Stimulated activated naive CD8-positive, alpha-beta T cell treated with anti-CD3 and anti-CD28 coated beads, Interleukin-15, Interleukin-2, amounts not matched to agents 100 U/mL and 50 U/mL, for 24 hours (primary cell): ENCODE data around the gene FNDC3B.
"Not testable (repeated sequence)": the region's sequence is repeated elsewhere in the genome, so short reads cannot be mapped to it uniquely, and the experiment has no call there.

ENCODE experiments used
- ATAC-seq: fragments of 150-1000 bp; cut with Tn5 transposase; one replicate; pipeline ENCODE4 v1.10.0; 2021
- DNase-seq: peaks from one replicate; pipeline ENCODE4 v3.0.0; 2021

Gene FNDC3B

GRCh38 chr3:172031996-172032395 lies 7.4 kb upstream of the FNDC3B start:
- no peak for ATAC-seq
- no peak for DNase-seq

- DNase-seq (no peak), ATAC-seq (no peak)
Measured at GRCh38 chr3:172033396-172033795, 6.0 kb upstream of the FNDC3B start.

GRCh38 chr3:172034786-172035685 lies 4.3 kb upstream of the FNDC3B start:
- DNase-seq (no peak), ATAC-seq (no peak)

- DNase-seq (no peak), ATAC-seq (no peak)
Measured at GRCh38 chr3:172036541-172037215, 2.7 kb upstream of the FNDC3B start.

- DNase-seq (no peak), ATAC-seq (no peak)
Measured at GRCh38 chr3:172038798-172039435, 461 bp upstream of the FNDC3B start.

GRCh38 chr3:172040078-172040980 lies 951 bp downstream of the FNDC3B start:
- DNase-seq (peak; percentile 55), ATAC-seq (peak; percentile 30)

- DNase-seq (no peak), ATAC-seq (no peak)
Measured at GRCh38 chr3:172040981-172041963, 1.9 kb downstream of the FNDC3B start.

GRCh38 chr3:172042136-172042662 lies 2.8 kb downstream of the FNDC3B start:
- ATAC-seq (no peak), DNase-seq (no peak)

GRCh38 chr3:172042663-172043179 lies 3.3 kb downstream of the FNDC3B start:
- not testable (repeated sequence) for DNase-seq, ATAC-seq

GRCh38 chr3:172043233-172043632 lies 3.9 kb downstream of the FNDC3B start:
- DNase-seq (no peak), ATAC-seq (no peak)

- DNase-seq: no peak
- ATAC-seq: no peak
Measured at GRCh38 chr3:172043766-172044165, 4.4 kb downstream of the FNDC3B start.

GRCh38 chr3:172044833-172045585 lies 5.6 kb downstream of the FNDC3B start:
- no peak for DNase-seq

GRCh38 chr3:172046268-172046915 lies 7.0 kb downstream of the FNDC3B start:
- DNase-seq: no peak
- peak; percentile 48 for ATAC-seq

More at GRCh38 chr3:172044833-172045585, 5.6 kb downstream of the FNDC3B start:
- ATAC-seq: no peak

GRCh38 chr3:172047567-172048115 lies 8.3 kb downstream of the FNDC3B start:
- ATAC-seq (no peak), DNase-seq (no peak)

GRCh38 chr3:172048599-172048998 lies 9.2 kb downstream of the FNDC3B start:
- DNase-seq (no peak), ATAC-seq (no peak)

GRCh38 chr3:172051310-172051956 lies 12.1 kb downstream of the FNDC3B start:
- ATAC-seq: no peak

GRCh38 chr3:172051957-172052354 lies 12.6 kb downstream of the FNDC3B start:
- ATAC-seq: no peak
- no peak for DNase-seq

More at GRCh38 chr3:172051310-172051956, 12.1 kb downstream of the FNDC3B start:
- DNase-seq: no peak

GRCh38 chr3:172052405-172052804 lies 13.0 kb downstream of the FNDC3B start:
- DNase-seq (no peak), ATAC-seq (no peak)
